Lower leg skin (tissue), 3 donors: ENCODE measurements around the gene LTBP4.

Source experiments
- CTCF ChIP-seq, 3 donors: fragments of 450-650 bp; IDR thresholded peaks; one replicate each; pipeline ENCODE4 v1.5.1; 2016; ENCODE audit warnings: antibody characterized with exemption in 3 of 3, mild to moderate bottlenecking in 3 of 3, moderate library complexity in 2 of 3
- POLR2A ChIP-seq, 2 donors: fragments of 450-650 bp; IDR thresholded peaks; one replicate each; pipeline ENCODE4 v1.6.1; 2016 to 2017; ENCODE audit warnings: antibody characterized with exemption in 2 of 2, mild to moderate bottlenecking in 1 of 2, moderate library complexity in 1 of 2

- no peak for TF ChIP-seq CTCF (IDR thresholded peaks at IDR 0.05)
- TF ChIP-seq POLR2A (IDR thresholded peaks at IDR 0.05) = no peak
These were observed 16.8 kb downstream of the LTBP4 start for GRCh38 chr19:40617961-40618360.
